ENCODE results near the gene MYLK.

- TF ChIP-seq EZH2 (IDR thresholded peaks at IDR 0.05; ENCODE audit: borderline replicate concordance, control insufficient read depth, low read depth, low read length) (no peak), ZNF24 (IDR thresholded peaks at IDR 0.05) (no peak), CTCF (IDR thresholded peaks at IDR 0.05 in 2 of 3, conservative IDR thresholded peaks at IDR 0.05 in 1 of 3; ENCODE audit: control insufficient read depth in 2 of 3, extremely low read depth in 1 of 3, insufficient read depth in 1 of 3, low read depth in 3 of 3, low read length in 3 of 3) (no peak), TAF1 (IDR thresholded peaks at IDR 0.05; ENCODE audit: borderline replicate concordance, low read depth, low read length) (no peak), EP300 (IDR thresholded peaks at IDR 0.05; ENCODE audit: borderline replicate concordance in 1 of 2, control insufficient read depth in 1 of 2, low read depth in 2 of 2, low read length in 2 of 2) (no peak), ZBTB33 (IDR thresholded peaks at IDR 0.05) (no peak), ZBTB11 (CRISPR knock-in tag; IDR thresholded peaks at IDR 0.05) (no peak), EGR1 (IDR thresholded peaks at IDR 0.05; ENCODE audit: borderline replicate concordance in 1 of 2, low read depth in 2 of 2, low read length in 2 of 2) (no peak), ZZZ3 (IDR thresholded peaks at IDR 0.05; ENCODE audit: control insufficient read depth, insufficient read length, low read depth) (no peak)
Measured at GRCh38 chr3:123788710-123789109, 95.4 kb downstream of the MYLK start.
